ENCODE measurements around the gene ARHGDIB. TPM values are rescaled to one million over a fixed set of nuclear protein-coding genes. Genes with fewer than 3 reads are reported as not detected.

ARHGDIB gene
- total RNA-seq, 2 donors from 2014 or later = 0.66 to 0.95 TPM

GRCh38 chr12:14950982-14951746 lies 10.2 kb downstream of the ARHGDIB start:
- H3K27me3 Mint-ChIP-seq (ENCODE audit: insufficient read depth) = no peaks in the 10 kb centered on the region
- DNase-seq = peak; percentile 80
- Histone ChIP-seq H3K9me3 (ENCODE audit: control insufficient read depth, low read length) (no peaks in the 10 kb centered on the region), H3K4me3 (ENCODE audit: low read length) (no peak overlapping the region), H3K27me3 (ENCODE audit: control insufficient read depth, insufficient read depth, low read length, poor library complexity, severe bottlenecking) (no peaks in the 10 kb centered on the region), H3K36me3 (ENCODE audit: control insufficient read depth, insufficient read depth, low read length) (no peaks in the 10 kb centered on the region), H3K9ac (ENCODE audit: extremely low read depth, low read length, poor library complexity, severe bottlenecking) (no peak overlapping the region), H3K4me1 (ENCODE audit: control insufficient read depth, insufficient read depth, low read length) (peaks cover 9% of the 10 kb centered on the region), H3K27ac (ENCODE audit: low read depth, low read length) (no peak overlapping the region)
- TF ChIP-seq CTCF (conservative IDR thresholded peaks at IDR 0.05) = no peak
- peaks cover 18% of the 10 kb centered on the region for H3K4me1 Mint-ChIP-seq
- H3K36me3 Mint-ChIP-seq (ENCODE audit: low read depth) = no peaks in the 10 kb centered on the region
- no peaks in the 10 kb centered on the region for H3K9me3 Mint-ChIP-seq
- H3K27ac Mint-ChIP-seq = no peak overlapping the region
- H3K4me3 Mint-ChIP-seq = no peak overlapping the region
- 84 to 85% methylated on average over 4 to 6 of the region's 6 CpGs for WGBS, 2 experiments (ENCODE audit: insufficient coverage in 1 of 2, insufficient read length in 1 of 2)

GRCh38 chr12:14950421-14950820 lies 11.0 kb downstream of the ARHGDIB start:
- DNase-seq = no peak
- no peaks in the 10 kb centered on the region for H3K36me3 Mint-ChIP-seq (ENCODE audit: low read depth)
- Histone ChIP-seq H3K4me1 (ENCODE audit: control insufficient read depth, insufficient read depth, low read length) (peaks cover 9% of the 10 kb centered on the region), H3K9me3 (ENCODE audit: control insufficient read depth, low read length) (no peaks in the 10 kb centered on the region), H3K27me3 (ENCODE audit: control insufficient read depth, insufficient read depth, low read length, poor library complexity, severe bottlenecking) (no peaks in the 10 kb centered on the region), H3K36me3 (ENCODE audit: control insufficient read depth, insufficient read depth, low read length) (no peaks in the 10 kb centered on the region), H3K27ac (ENCODE audit: low read depth, low read length) (no peak overlapping the region), H3K9ac (ENCODE audit: extremely low read depth, low read length, poor library complexity, severe bottlenecking) (no peak overlapping the region), H3K4me3 (ENCODE audit: low read length) (no peak overlapping the region)
- no peaks in the 10 kb centered on the region for H3K9me3 Mint-ChIP-seq
- no peaks in the 10 kb centered on the region for H3K27me3 Mint-ChIP-seq (ENCODE audit: insufficient read depth)
- no peak for TF ChIP-seq CTCF (conservative IDR thresholded peaks at IDR 0.05)
- H3K4me3 Mint-ChIP-seq = no peak overlapping the region
- H3K27ac Mint-ChIP-seq = no peak overlapping the region
- 92 to 95% methylated on average over 2 to 4 of the region's 4 CpGs for WGBS, 2 experiments (ENCODE audit: insufficient coverage in 1 of 2, insufficient read length in 1 of 2)
- peaks cover 18% of the 10 kb centered on the region for H3K4me1 Mint-ChIP-seq

- Histone ChIP-seq H3K9me3 (ENCODE audit: control insufficient read depth, low read length) (no peaks in the 10 kb centered on the region), H3K4me1 (ENCODE audit: control insufficient read depth, insufficient read depth, low read length) (peaks cover 9% of the 10 kb centered on the region), H3K36me3 (ENCODE audit: control insufficient read depth, insufficient read depth, low read length) (no peaks in the 10 kb centered on the region), H3K27me3 (ENCODE audit: control insufficient read depth, insufficient read depth, low read length, poor library complexity, severe bottlenecking) (no peaks in the 10 kb centered on the region), H3K4me3 (ENCODE audit: low read length) (no peak overlapping the region), H3K9ac (ENCODE audit: extremely low read depth, low read length, poor library complexity, severe bottlenecking) (no peak overlapping the region), H3K27ac (ENCODE audit: low read depth, low read length) (no peak overlapping the region)
- peaks cover 18% of the 10 kb centered on the region for H3K4me1 Mint-ChIP-seq
- no peaks in the 10 kb centered on the region for H3K27me3 Mint-ChIP-seq (ENCODE audit: insufficient read depth)
- no peak overlapping the region for H3K4me3 Mint-ChIP-seq
- no peak for TF ChIP-seq CTCF (conservative IDR thresholded peaks at IDR 0.05)
- H3K27ac Mint-ChIP-seq = no peak overlapping the region
- WGBS, 2 experiments (ENCODE audit: insufficient coverage in 1 of 2, insufficient read length in 1 of 2) = 98% methylated on average over 5 of the region's 5 CpGs
- no peak for DNase-seq
- no peaks in the 10 kb centered on the region for H3K36me3 Mint-ChIP-seq (ENCODE audit: low read depth)
- H3K9me3 Mint-ChIP-seq = no peaks in the 10 kb centered on the region
Observed at GRCh38 chr12:14949631-14950030, 11.8 kb downstream of the ARHGDIB start.

All from endodermal cell (in vitro differentiated cells).